Sigmoid colon (tissue), 7 donors: ENCODE data around the gene VCX3A. TPM values are rescaled to one million over a fixed set of nuclear protein-coding genes. Genes with fewer than 3 reads are reported as not detected.

Source experiments
- DNase-seq: peaks from one replicate; pipeline ENCODE4 v3.0.0-alpha.2; 2019
- H3K27ac ChIP-seq, 4 donors: fragments of 200-600 bp; sonication (generic); one replicate each; pipeline ENCODE4 v1.5.1; 2016 to 2019; ENCODE audit warnings: mild to moderate bottlenecking in 1 of 4
- H3K27me3 ChIP-seq, 3 donors: fragments of 200-600 bp; sonication (generic); one replicate each; pipeline ENCODE4 v1.5.1; 2019; ENCODE audit warnings: mild to moderate bottlenecking in 1 of 3
- H3K36me3 ChIP-seq, 4 donors: fragments of 200-600 bp; sonication (generic); one replicate each; pipeline ENCODE4 v1.5.1; 2016 to 2019
- H3K4me1 ChIP-seq, 4 donors: fragments of 200-600 bp; sonication (generic); one replicate each; pipeline ENCODE4 v1.5.1; 2017 to 2019
- H3K4me3 ChIP-seq, 4 donors: fragments of 200-600 bp; sonication (generic); one replicate each; pipeline ENCODE4 v1.5.1; 2017 to 2019; ENCODE audit warnings: mild to moderate bottlenecking in 2 of 4, moderate library complexity in 1 of 4
- H3K9me3 ChIP-seq, 4 donors: fragments of 200-600 bp in 3 of 4; sonication (generic) in 3 of 4; one replicate each; pipeline versions ENCODE4 v1.5.1 to v1.6.1; 2013 to 2019
- EP300 ChIP-seq, 4 donors: sonication (generic); formaldehyde crosslinking; IDR thresholded peaks; one replicate each; pipeline ENCODE4 v1.6.1; 2017; ENCODE audit warnings: antibody characterized with exemption in 4 of 4
- POLR2A ChIP-seq, 2 donors: fragments of 450-650 bp; IDR thresholded peaks; one replicate each; pipeline ENCODE4 v1.6.1; 2016; ENCODE audit warnings: antibody characterized with exemption in 2 of 2, mild to moderate bottlenecking in 2 of 2, moderate library complexity in 2 of 2
- POLR2AphosphoS5 ChIP-seq, 4 donors: sonication (generic); formaldehyde crosslinking; IDR thresholded peaks; one replicate each; pipeline ENCODE4 v1.6.1; 2017; ENCODE audit warnings: antibody characterized with exemption in 4 of 4
- WGBS, 2 donors: extraction: QIAGEN DNeasy Blood & Tissue Kit; methylation state at CpG; one replicate each; pipeline ENCODE4 v1.1.7; 2013; 5-methylcytosine and 5-hydroxymethylcytosine counted together
- intact Hi-C: fragments of 100-400 bp; cut with DNase I; formaldehyde crosslinking; loops from one replicate; pipeline ENCODE4 v1.15.1; 2023
- polyA plus RNA-seq, 3 donors: library from polyadenylated mRNA; stranded (reverse); fragments of 200-250 nt; gene quantifications; one replicate each; pipeline ENCODE4 v1.2.3, GENCODE V29; 2013
- total RNA-seq, 4 donors: library from RNA; depleted of rRNA; stranded (reverse); fragments of >200 nt; gene quantifications; one replicate each; pipeline ENCODE4 v1.1.0, GENCODE V29; 2016
- TF ChIP-seq, protein P1 (sequence below), 4 experiments: fragments of 450-650 bp in 3 of 4; fragments of 200-600 bp in 1 of 4; IDR thresholded peaks; one replicate each; pipeline ENCODE4 v1.5.1; 2016 to 2019; ENCODE audit warnings: antibody characterized with exemption in 4 of 4, mild to moderate bottlenecking in 3 of 4, moderate library complexity in 2 of 4
- donor health status: healthy with polysubstance abuse.
- donor health status: Bipolar disorder and iron deficiency.
- donor health status: healthy.

Gene VCX3A
- total and polyA plus RNA-seq, 7 donors = not detected

DNA sequence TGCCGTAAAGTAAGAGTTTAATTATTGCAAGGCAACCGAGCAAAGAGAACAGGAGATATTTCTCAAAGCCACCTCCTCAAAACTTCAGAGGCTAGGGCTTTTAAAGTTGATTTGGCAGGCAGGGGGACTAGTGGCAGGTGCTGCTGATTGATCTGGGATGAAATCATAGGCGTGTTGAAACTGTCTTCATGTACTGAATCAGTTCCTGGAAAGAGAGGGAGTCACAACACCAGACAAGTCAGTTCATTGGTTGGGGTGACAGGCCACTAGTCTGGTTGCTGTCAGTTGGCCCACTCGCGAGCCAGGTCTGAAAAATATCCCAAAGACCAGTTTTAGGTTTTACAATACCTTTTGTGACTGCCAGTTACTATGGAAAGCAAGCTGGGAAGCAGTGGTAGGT is 10.8 kb upstream of the VCX3A start:
- TF ChIP-seq, protein P1, sequence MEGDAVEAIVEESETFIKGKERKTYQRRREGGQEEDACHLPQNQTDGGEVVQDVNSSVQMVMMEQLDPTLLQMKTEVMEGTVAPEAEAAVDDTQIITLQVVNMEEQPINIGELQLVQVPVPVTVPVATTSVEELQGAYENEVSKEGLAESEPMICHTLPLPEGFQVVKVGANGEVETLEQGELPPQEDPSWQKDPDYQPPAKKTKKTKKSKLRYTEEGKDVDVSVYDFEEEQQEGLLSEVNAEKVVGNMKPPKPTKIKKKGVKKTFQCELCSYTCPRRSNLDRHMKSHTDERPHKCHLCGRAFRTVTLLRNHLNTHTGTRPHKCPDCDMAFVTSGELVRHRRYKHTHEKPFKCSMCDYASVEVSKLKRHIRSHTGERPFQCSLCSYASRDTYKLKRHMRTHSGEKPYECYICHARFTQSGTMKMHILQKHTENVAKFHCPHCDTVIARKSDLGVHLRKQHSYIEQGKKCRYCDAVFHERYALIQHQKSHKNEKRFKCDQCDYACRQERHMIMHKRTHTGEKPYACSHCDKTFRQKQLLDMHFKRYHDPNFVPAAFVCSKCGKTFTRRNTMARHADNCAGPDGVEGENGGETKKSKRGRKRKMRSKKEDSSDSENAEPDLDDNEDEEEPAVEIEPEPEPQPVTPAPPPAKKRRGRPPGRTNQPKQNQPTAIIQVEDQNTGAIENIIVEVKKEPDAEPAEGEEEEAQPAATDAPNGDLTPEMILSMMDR (IDR thresholded peaks at IDR 0.05) = no peak
- TF ChIP-seq EP300 (IDR thresholded peaks at IDR 0.05) (no peak), POLR2A (IDR thresholded peaks at IDR 0.05) (no peak), POLR2AphosphoS5 (IDR thresholded peaks at IDR 0.05) (no peak)
- no peak overlapping the region for H3K4me3 ChIP-seq
- H3K27ac ChIP-seq = no peak overlapping the region
- no peaks in the 10 kb centered on the region for H3K36me3 ChIP-seq
- intact Hi-C loops = no loop called here
- no peaks in the 10 kb centered on the region for H3K27me3 ChIP-seq
- no peaks in the 10 kb centered on the region for H3K9me3 ChIP-seq
- DNase-seq = no peak
- WGBS, 2 donors = 81 to 88% methylated on average over 5 of the region's 5 CpGs
- H3K4me1 ChIP-seq = no peaks in the 10 kb centered on the region

DNA sequence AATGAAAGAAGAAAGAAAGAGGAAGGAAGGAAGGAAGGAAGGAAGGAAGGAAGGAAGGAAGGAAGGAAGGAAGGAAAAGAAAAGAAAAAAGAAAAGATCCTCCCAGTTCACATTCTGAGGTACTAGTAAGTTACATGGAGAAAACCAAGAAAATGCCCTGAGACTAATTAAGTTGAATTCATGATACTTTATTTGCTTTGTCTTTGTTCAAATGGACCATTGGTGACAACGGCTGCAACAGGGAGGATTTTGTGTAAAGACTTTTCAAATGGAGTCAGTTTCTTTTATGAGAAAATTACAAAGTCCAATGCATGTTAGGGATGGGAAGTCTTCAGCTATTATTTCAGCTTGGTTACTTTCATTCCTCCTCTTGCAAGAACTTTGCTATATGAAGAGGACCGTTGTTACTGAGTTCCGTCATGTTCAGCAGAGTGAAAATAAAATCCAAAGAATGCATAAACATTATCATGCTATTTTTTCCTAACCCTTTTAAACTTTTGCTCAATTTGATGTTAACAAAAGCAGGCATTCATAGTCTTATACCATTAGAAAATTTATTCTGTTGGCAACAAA is 8.3 kb downstream of the VCX3A start:
- DNase-seq = no peak
- Histone ChIP-seq H3K27me3 (no peaks in the 10 kb centered on the region), H3K4me1 (no peaks in the 10 kb centered on the region), H3K9me3 (no peaks in the 10 kb centered on the region), H3K27ac (no peak overlapping the region), H3K4me3 (no peak overlapping the region), H3K36me3 (no peaks in the 10 kb centered on the region)
- intact Hi-C loops = no loop called here
- WGBS, 2 donors = 64 to 70% methylated on average over 3 of the region's 3 CpGs
- TF ChIP-seq, protein P1 (IDR thresholded peaks at IDR 0.05) = no peak
- no peak for TF ChIP-seq POLR2A (IDR thresholded peaks at IDR 0.05)
- no peak for TF ChIP-seq POLR2AphosphoS5 (IDR thresholded peaks at IDR 0.05)
- no peak for TF ChIP-seq EP300 (IDR thresholded peaks at IDR 0.05)

DNA sequence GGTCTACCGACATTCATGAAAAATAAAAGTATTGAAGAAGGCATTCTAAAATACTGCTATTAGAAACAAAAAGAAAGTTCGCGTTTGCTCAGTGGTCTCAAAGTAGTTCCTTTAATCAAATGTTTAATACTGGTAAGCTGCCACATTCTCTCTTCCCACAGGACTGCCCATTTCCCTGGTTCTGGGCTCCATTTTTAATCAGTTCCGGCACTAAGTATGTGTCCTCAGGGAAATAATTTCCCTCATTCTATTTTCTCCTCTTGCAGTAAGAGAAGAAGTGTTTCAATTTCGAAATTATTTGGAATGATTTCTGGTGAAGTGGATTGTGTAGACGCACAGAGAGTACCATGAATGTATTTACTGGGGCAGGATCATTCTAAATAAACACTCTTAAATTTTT is 17.5 kb downstream of the VCX3A start:
- no peaks in the 10 kb centered on the region for H3K36me3 ChIP-seq
- TF ChIP-seq EP300 (IDR thresholded peaks at IDR 0.05) (no peak), POLR2A (IDR thresholded peaks at IDR 0.05) (no peak), POLR2AphosphoS5 (IDR thresholded peaks at IDR 0.05) (no peak)
- TF ChIP-seq, protein P1 (IDR thresholded peaks at IDR 0.05) = no peak
- H3K4me1 ChIP-seq = no peaks in the 10 kb centered on the region
- no peak overlapping the region for H3K27ac ChIP-seq
- no peaks in the 10 kb centered on the region for H3K9me3 ChIP-seq
- no peaks in the 10 kb centered on the region for H3K27me3 ChIP-seq
- WGBS, 2 donors = 83 to 88% methylated on average over 6 of the region's 6 CpGs
- intact Hi-C loops = no loop called here
- DNase-seq = no peak
- H3K4me3 ChIP-seq = no peak overlapping the region

DNA sequence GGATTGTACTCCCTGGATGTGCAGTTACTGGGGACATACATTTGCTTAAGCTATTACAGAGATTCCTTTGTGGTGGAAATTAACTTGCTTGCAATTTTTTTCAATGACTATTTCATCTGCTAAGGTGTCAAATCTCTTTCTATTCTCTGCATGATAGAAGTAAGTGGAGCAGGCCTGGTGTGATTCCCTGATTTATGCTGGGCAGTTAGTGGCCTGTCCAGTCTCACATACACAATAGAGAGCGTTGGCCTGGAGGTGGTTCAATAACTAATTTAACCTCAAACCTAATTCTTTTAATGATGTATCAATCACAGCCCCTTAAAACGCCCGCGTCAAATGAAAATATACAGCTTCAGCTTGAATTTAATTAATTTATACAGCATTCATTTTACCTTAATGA is 28.5 kb downstream of the VCX3A start:
- no peak for DNase-seq
- H3K36me3 ChIP-seq = no peaks in the 10 kb centered on the region
- 93 to 96% methylated on average over 4 of the region's 4 CpGs for WGBS, 2 donors
- H3K4me3 ChIP-seq = no peak overlapping the region
- no peak for TF ChIP-seq POLR2AphosphoS5 (IDR thresholded peaks at IDR 0.05)
- no peaks in the 10 kb centered on the region for H3K27me3 ChIP-seq
- no peak overlapping the region for H3K27ac ChIP-seq
- intact Hi-C loops = no loop called here
- no peaks in the 10 kb centered on the region for H3K9me3 ChIP-seq
- no peaks in the 10 kb centered on the region for H3K4me1 ChIP-seq

DNA sequence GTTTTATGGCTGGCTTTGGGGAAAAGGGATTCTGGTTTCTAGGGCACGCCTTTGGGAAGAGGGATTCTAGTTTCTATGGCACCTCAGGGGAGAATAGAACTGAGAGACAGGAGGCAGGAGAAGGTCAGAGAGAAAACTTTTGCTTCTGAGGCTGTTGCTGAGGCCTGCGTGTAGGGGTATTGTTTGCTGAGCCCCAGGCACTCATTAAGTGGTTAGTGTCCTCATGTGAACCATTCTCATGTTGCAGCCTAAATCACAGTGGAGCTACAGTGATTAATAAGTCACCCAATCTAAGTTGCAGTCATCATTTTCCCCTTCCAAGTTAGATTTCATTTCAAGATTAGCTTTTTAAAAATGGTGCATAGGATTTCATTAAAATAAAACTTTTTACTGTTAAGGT is 29.0 kb downstream of the VCX3A start:
- 35 to 43% methylated on average over 2 of the region's 2 CpGs for WGBS, 2 donors

More for the DNA sequence above, 29.0 kb downstream of the VCX3A start:
- TF ChIP-seq POLR2A (IDR thresholded peaks at IDR 0.05) (no peak), EP300 (IDR thresholded peaks at IDR 0.05) (no peak), POLR2AphosphoS5 (IDR thresholded peaks at IDR 0.05) (no peak)
- TF ChIP-seq, protein P1 (IDR thresholded peaks at IDR 0.05) = no peak
- no peaks in the 10 kb centered on the region for H3K9me3 ChIP-seq
- H3K27me3 ChIP-seq = no peaks in the 10 kb centered on the region
- H3K27ac ChIP-seq = no peak overlapping the region
- no peaks in the 10 kb centered on the region for H3K36me3 ChIP-seq
- DNase-seq = no peak
- no peaks in the 10 kb centered on the region for H3K4me1 ChIP-seq
- intact Hi-C loops = no loop called here
- no peak overlapping the region for H3K4me3 ChIP-seq
